Stimulated activated CD8-positive, alpha-beta memory T cell treated with anti-CD3 and anti-CD28 coated beads, Interleukin-4, amount 100 ng/mL, for 4 hours (primary cell): ENCODE data around the gene IL5RA.

Experiments
- DNase-seq, 2 donors: peaks; one replicate each; pipeline ENCODE4 v3.0.0-alpha.2; 2020; ENCODE audit warnings: low read depth in 2 of 2, low spot score in 1 of 2

The IL5RA gene

DNA sequence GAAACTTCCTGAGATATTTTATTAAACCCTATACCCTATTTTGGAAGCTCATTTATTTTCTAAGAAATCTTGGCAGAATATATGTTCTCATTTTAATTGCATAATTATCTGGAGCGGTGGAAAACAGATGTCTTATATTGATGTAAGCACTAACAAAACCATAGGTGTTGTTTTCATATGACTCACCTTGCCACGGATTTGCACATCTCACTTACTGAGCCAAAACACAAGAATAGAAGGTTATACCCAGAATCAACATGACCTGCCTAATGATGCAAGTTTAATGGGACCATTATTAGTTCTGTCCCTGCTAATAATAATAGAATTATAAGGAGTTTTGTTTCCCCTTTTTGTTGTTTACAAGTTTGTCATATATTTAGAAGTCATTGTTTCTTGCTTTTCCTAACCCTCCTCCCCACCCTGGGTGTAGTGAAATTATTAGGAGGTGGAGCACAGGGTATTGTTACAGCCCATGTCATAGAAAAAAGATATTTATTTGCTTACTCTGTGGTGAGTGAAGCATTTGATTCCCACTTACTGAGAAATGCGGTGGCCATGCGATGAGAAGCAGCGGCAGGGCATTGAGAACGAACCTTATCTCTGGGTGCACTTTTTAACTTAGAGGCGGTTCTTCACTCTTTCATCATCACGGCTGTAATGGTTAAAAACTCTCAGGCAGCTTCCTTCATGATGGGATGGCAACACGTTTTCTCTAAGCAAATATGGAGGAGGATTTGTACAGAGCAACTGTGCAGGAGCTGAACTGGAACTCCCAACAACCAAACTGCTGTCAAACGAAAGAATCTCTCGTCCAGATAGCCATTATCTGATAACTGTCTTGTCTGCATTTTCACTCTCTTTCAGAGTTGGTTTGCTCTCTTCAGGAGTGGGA is 521 bp downstream of the IL5RA start:
- DNase-seq = no peak

GRCh38 chr3:3107858-3108257 is 2.3 kb downstream of the IL5RA start:
- no peak for DNase-seq

- DNase-seq = no peak
Observed at GRCh38 chr3:3107181-3107580, 3.0 kb downstream of the IL5RA start.

DNA sequence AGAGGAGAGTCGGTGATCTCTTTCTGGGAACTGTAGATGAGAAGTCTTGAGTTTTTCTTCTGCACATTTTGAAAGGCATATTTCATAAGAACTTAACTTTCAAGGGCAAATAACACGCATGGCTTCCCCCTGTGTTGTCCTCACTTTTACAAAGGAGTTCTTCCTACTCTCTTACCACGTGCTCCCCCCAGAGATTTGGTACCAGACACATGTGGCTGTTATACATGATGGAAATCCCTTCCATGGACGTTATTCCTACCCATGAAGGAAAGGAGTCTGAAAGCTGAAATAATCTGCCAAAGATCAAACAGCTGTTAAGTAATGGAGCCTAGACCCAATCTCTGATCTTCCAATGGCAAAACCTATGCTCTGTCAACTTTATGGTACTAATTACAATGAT is 4.4 kb downstream of the IL5RA start:
- DNase-seq = no peak

DNA sequence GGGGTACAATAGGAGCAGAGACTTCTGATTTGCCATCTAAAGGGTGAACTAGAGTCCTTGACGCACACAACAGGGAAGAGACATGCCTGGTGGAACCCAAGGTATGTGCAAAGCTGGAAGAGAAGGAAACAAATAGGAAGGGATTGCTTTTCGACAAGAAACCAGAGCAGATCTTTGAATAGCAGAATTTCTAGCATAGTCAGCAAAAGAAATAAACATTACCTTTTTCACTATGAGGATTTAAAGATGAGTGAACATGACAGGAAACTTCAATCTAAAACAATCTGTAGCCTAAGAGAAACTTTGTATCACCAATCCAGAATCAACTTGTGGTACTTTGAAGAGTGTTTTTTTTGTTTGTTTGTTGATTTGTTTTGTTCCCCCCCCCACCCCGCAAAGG is 4.9 kb downstream of the IL5RA start:
- no peak for DNase-seq

- DNase-seq = no peak
Observed at GRCh38 chr3:3102751-3103150, 7.4 kb downstream of the IL5RA start.

- no peak for DNase-seq
Observed at GRCh38 chr3:3101660-3102458, 8.3 kb downstream of the IL5RA start.

DNA sequence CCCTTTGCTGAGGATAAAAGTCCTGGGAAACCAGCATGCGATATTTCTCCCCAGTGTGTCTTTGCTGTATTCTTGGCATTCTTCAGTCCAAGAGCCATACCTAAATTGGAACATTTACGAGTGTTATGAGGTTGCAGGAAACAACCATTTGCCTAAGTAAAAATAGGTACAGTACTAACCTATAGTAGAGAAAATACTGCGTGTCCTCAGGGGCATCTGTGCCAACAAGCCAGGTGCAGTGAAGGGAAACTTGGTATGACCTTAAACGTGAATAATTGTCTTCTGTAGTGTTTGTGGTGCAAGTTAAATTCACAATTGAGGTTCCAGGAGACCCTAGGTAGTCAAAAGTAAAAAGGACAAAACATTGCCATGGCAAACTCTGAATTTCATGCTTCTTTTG is 12.2 kb downstream of the IL5RA start:
- no peak for DNase-seq

DNA sequence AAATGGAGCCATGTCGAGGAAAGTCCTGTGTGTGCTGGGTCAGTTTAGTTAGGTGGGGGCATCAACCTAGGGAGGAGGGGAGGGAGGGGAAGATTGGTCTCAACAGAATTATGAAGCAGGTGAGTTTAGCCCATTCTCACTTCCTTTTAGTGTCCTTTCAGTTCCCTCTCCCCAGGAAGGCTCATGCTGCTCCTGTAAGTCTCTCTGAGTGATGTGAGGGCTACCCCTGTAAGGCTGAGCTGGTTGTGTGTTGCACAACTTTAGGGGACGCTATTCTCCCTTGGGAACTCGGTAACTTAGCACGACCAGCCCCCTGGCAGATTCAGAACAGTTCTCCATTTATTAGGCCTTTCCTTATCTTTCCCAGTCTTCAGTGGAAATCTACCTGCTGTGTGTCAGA is 21.2 kb downstream of the IL5RA start:
- no peak for DNase-seq

- no peak for DNase-seq
Observed at GRCh38 chr3:3087716-3088465, 22.3 kb downstream of the IL5RA start.

DNA sequence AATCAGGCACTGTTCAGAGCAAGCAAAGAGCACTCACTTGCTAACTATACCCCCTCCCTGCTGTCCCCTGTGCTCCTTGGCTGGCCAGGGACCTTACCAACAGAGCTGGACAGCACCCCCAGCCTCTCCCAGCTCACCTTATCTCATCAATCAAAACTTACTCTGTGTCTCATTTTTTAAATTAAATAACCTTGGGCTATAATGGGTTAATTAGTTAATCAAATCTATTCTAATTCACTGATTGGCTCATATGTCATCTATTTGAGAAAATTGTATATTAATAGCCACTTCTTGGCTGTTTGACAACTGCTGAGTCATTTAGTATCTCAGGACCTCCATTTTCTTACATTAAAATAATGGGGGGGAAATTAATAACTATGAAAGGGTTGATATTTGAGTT is 22.9 kb downstream of the IL5RA start:
- no peak for DNase-seq

DNA sequence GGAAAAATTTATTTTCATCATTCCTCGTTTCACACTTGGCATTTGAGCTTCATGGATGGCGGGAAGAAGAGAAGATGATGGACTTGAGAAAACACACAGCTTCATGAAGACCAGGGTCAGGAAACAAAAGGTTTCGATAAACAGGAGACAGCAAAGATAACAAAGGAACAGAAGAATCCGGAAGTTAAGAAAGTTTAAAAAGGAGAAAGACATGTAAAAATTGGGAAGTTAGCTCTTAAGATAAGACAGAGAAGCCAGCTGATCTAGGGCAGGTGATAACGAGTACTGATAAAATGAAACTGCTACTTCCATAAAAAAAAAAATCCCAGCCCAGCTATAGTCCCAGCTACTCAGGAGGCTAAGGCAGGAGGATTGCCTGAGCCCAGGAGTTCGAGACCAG is 23.9 kb downstream of the IL5RA start:
- DNase-seq = no peak

DNA sequence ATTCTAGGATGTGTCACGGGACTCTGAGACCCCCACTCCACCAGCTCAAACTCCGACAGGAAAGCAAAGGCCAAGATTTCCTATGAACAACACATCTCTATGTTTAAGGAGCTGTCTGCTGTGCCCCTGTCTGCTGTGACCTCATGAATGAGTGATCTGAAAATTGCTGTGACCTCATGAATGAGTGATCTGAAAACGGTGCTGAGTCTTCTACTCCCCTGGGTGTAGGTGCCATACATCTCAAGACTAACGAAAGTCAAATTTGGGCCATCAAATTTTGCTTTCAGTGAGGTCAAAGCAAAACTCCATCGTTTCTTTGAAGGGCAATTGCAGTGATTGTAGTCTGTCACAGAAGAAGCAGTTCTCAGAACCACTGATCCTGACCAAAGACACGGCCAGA is 24.4 kb downstream of the IL5RA start:
- no peak for DNase-seq

DNA sequence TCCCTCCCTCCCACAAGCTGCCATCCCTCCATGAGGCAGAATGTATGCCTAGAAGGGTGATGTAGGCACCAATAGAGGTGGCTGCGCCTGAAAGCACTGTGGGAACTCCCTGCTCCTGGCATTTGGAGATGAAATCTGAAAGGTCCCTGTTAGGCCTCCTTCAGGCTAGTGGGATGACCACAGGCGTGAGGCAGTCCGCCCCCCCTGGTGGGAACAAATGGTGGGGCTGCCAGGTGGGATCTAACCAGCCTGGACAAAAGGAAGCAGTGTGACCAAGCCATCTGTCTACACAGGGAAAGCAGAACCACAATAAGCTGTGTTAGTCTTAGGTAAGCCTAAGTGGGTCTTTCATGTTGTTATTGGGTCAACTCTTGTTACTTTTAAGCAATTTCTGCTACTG is 25.3 kb downstream of the IL5RA start:
- DNase-seq = no peak

GRCh38 chr3:3082234-3082924 is 27.8 kb downstream of the IL5RA start:
- no peak for DNase-seq

GRCh38 chr3:3081381-3082233 is 28.6 kb downstream of the IL5RA start:
- no peak for DNase-seq

DNA sequence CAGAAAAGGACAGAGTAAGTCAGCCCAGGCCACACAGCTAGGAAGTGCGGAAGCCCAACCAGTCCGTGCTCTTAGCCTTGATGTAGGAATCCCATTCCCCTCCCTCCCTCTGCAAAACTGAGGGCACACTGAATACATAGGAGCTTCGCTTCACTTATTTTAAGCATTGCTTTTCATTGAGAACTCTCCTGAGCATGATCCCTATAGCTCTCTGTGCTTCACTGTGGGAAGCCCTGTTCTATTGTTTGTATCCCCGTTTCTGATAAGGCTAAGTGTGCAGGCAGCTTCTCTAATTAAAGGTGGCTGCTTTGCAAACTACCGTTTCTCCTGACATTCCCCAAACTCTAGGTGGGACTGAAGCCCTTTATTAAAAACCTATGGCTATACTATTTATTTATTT is 29.9 kb downstream of the IL5RA start:
- no peak for DNase-seq

DNA sequence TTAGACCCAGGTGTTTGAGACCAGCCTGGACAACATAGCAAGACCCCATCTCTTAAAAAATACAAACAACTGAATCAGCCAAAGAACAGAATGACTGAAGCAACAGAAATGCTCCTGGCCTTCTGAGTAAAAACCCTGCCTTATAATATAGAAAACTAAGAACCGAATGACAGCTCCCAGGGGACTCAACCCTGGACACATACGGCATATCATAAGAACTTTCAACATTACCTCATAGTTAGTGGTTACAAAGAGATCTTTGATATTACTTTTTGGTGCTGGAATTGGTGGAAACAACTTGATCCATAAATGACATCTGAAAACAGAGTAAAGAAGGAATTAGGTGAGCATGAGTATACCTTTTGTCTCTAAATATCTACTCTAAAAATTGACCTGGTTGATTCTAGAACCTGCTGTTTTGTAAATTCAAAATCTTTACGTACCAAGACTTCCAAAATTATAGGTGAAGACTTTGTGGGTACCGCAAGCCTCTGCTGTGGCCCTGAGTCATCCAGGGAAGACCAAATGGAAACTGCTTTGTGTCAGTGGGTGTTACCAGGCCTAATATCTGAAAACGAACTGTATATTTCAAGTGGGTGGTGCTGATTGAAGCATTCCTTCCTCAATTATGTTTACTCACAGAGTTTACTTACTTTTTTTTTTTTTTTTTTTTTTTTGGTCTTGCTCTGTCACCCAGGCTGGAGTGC is 35.5 kb downstream of the IL5RA start:
- DNase-seq = no peak

- no peak for DNase-seq
Observed at GRCh38 chr3:3071136-3071535, 39.0 kb downstream of the IL5RA start.

GRCh38 chr3:3069723-3070122 is 40.5 kb downstream of the IL5RA start:
- no peak for DNase-seq
